ENCODE results near the gene PRPF18.

PRPF18 gene

DNA sequence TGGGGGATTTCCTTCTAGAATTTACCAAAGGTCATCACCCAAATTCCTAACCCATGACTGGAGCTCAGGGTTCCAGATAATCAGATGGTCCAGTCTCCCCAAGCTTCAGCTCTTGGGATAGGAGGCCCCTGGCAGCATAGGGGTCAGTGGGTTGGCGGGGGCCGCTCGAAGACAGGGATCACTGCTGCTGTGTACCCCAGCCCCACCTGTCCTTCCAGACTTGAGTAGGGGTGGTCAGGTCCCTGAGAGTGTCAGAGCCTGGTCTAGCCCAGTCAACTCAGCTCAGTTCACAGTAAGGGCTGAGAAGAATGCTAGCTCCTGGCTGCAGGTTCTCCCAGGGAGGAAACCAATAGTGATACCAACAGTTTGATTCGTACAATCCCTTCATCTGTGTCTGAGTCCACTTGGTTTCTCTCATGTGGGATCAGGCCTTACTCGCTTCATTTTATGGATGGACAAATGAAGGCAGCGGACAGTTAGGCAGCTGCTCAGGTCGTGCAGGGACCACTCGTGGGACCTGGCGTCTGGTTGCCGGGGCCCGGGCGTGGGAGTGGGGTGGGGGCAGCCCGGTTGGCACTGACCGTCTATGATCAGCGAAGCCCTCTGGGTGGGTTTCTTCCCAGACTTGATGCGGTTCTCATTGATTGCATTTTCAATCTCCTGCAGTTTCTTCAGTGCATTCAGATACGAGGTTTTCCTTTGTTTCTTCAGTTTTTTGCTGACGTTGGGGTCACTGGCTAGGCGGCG lies 78.9 kb downstream of the PRPF18 start:
- no peaks in the 10 kb centered on the region for H3K27me3 ChIP-seq (ENCODE audit: control insufficient read depth in 1 of 2, insufficient read depth in 2 of 2, low read length in 2 of 2)
- H3K4me3 ChIP-seq (ENCODE audit: low read length in 2 of 2): no peak overlapping the region
- no peaks in the 10 kb centered on the region for H3K9me3 ChIP-seq (ENCODE audit: control insufficient read depth in 2 of 2, low read length in 2 of 2)
- H3K4me1 ChIP-seq (ENCODE audit: control insufficient read depth, insufficient read depth, low read length): no peaks in the 10 kb centered on the region
- H3K36me3 ChIP-seq (ENCODE audit: control insufficient read depth in 2 of 2, insufficient read depth in 2 of 2, low read length in 2 of 2): peaks cover 38 to 48% of the 10 kb centered on the region in 2 donors
- no peak overlapping the region for H3K9ac ChIP-seq (ENCODE audit: low read length in 2 of 2)
- no peak overlapping the region for H3K27ac ChIP-seq (ENCODE audit: low read length)

GRCh38 chr10:13668126-13668525 lies 81.4 kb downstream of the PRPF18 start:
- H3K36me3 ChIP-seq (ENCODE audit: control insufficient read depth in 2 of 2, insufficient read depth in 2 of 2, low read length in 2 of 2): peaks cover 48 to 55% of the 10 kb centered on the region in 2 donors
- no peak overlapping the region for H3K9ac ChIP-seq (ENCODE audit: low read length in 2 of 2)
- no peak overlapping the region for H3K27ac ChIP-seq (ENCODE audit: low read length)
- no peaks in the 10 kb centered on the region for H3K27me3 ChIP-seq (ENCODE audit: control insufficient read depth in 1 of 2, insufficient read depth in 2 of 2, low read length in 2 of 2)
- H3K4me1 ChIP-seq (ENCODE audit: control insufficient read depth, insufficient read depth, low read length): no peaks in the 10 kb centered on the region
- no peaks in the 10 kb centered on the region for H3K9me3 ChIP-seq (ENCODE audit: control insufficient read depth in 2 of 2, low read length in 2 of 2)
- H3K4me3 ChIP-seq (ENCODE audit: low read length in 2 of 2): no peak overlapping the region

- peaks cover 51 to 54% of the 10 kb centered on the region in 2 donors for H3K36me3 ChIP-seq (ENCODE audit: control insufficient read depth in 2 of 2, insufficient read depth in 2 of 2, low read length in 2 of 2)
These were observed 82.6 kb downstream of the PRPF18 start for GRCh38 chr10:13669182-13669855.

DNA sequence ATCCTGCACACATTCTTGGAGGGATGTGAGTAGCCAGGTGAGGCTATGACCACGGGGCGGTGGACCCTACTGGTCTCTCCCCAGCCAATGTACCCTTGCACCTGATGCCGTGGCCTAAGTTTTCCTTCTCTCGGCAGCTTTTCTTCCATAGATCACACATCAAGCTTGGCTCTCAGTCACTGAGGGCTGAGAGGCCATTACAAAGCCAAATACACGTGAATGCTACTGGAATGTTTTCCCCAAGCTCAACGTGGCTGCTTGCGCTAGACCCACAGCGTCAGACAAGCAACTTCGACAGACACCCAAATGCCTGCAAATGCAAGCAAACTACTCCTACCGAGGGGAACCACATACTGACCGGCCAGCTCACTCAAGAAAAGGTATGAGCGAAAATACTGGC lies 83.1 kb downstream of the PRPF18 start:
- peaks cover 51 to 58% of the 10 kb centered on the region in 2 donors for H3K36me3 ChIP-seq (ENCODE audit: control insufficient read depth in 2 of 2, insufficient read depth in 2 of 2, low read length in 2 of 2)
- H3K27ac ChIP-seq (ENCODE audit: low read length): no peak overlapping the region

More at GRCh38 chr10:13669182-13669855, 82.6 kb downstream of the PRPF18 start:
- Histone ChIP-seq H3K4me1 (ENCODE audit: control insufficient read depth, insufficient read depth, low read length) (no peaks in the 10 kb centered on the region), H3K27ac (ENCODE audit: low read length) (no peak overlapping the region), H3K27me3 (ENCODE audit: control insufficient read depth in 1 of 2, insufficient read depth in 2 of 2, low read length in 2 of 2) (no peaks in the 10 kb centered on the region), H3K9ac (ENCODE audit: low read length in 2 of 2) (no peak overlapping the region), H3K4me3 (ENCODE audit: low read length in 2 of 2) (no peak overlapping the region), H3K9me3 (ENCODE audit: control insufficient read depth in 2 of 2, low read length in 2 of 2) (no peaks in the 10 kb centered on the region)

GRCh38 chr10:13670311-13670710 lies 83.5 kb downstream of the PRPF18 start:
- H3K4me3 ChIP-seq (ENCODE audit: low read length in 2 of 2): no peak overlapping the region
- no peaks in the 10 kb centered on the region for H3K9me3 ChIP-seq (ENCODE audit: control insufficient read depth in 2 of 2, low read length in 2 of 2)
- no peak overlapping the region for H3K9ac ChIP-seq (ENCODE audit: low read length in 2 of 2)
- H3K27ac ChIP-seq (ENCODE audit: low read length): no peak overlapping the region
- H3K4me1 ChIP-seq (ENCODE audit: control insufficient read depth, insufficient read depth, low read length): no peaks in the 10 kb centered on the region
- H3K27me3 ChIP-seq (ENCODE audit: control insufficient read depth in 1 of 2, insufficient read depth in 2 of 2, low read length in 2 of 2): no peaks in the 10 kb centered on the region
- H3K36me3 ChIP-seq (ENCODE audit: control insufficient read depth in 2 of 2, insufficient read depth in 2 of 2, low read length in 2 of 2): peaks cover 48 to 58% of the 10 kb centered on the region in 2 donors

More for the DNA sequence above, 83.1 kb downstream of the PRPF18 start:
- Histone ChIP-seq H3K4me1 (ENCODE audit: control insufficient read depth, insufficient read depth, low read length) (no peaks in the 10 kb centered on the region), H3K27me3 (ENCODE audit: control insufficient read depth in 1 of 2, insufficient read depth in 2 of 2, low read length in 2 of 2) (no peaks in the 10 kb centered on the region), H3K9me3 (ENCODE audit: control insufficient read depth in 2 of 2, low read length in 2 of 2) (no peaks in the 10 kb centered on the region), H3K4me3 (ENCODE audit: low read length in 2 of 2) (no peak overlapping the region), H3K9ac (ENCODE audit: low read length in 2 of 2) (no peak overlapping the region)

DNA sequence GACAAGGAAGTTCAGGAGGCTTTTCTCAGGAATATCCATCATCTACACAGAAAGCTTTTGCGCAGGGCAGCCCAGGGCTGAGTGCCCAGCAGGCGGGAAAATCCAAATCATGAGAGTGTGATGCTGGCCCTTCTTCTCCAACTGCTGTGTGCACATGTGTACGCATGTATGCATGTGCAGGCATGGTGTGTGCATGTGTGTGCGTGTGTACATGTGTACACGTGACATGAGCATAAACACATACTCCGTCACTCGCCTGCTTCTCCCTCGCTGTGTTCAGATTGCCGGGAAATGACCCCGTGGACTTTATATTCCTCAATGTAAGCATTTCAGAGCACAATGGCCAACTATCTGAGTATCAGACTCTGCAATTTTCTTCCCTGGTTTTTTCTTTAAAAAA lies 85.1 kb downstream of the PRPF18 start:
- Histone ChIP-seq H3K27me3 (ENCODE audit: control insufficient read depth in 1 of 2, insufficient read depth in 2 of 2, low read length in 2 of 2) (no peaks in the 10 kb centered on the region), H3K36me3 (ENCODE audit: control insufficient read depth in 2 of 2, insufficient read depth in 2 of 2, low read length in 2 of 2) (peaks cover 35 to 46% of the 10 kb centered on the region in 2 donors), H3K9ac (ENCODE audit: low read length in 2 of 2) (no peak overlapping the region), H3K9me3 (ENCODE audit: control insufficient read depth in 2 of 2, low read length in 2 of 2) (no peaks in the 10 kb centered on the region), H3K27ac (ENCODE audit: low read length) (no peak overlapping the region), H3K4me3 (ENCODE audit: low read length in 2 of 2) (no peak overlapping the region), H3K4me1 (ENCODE audit: control insufficient read depth, insufficient read depth, low read length) (no peaks in the 10 kb centered on the region)

DNA sequence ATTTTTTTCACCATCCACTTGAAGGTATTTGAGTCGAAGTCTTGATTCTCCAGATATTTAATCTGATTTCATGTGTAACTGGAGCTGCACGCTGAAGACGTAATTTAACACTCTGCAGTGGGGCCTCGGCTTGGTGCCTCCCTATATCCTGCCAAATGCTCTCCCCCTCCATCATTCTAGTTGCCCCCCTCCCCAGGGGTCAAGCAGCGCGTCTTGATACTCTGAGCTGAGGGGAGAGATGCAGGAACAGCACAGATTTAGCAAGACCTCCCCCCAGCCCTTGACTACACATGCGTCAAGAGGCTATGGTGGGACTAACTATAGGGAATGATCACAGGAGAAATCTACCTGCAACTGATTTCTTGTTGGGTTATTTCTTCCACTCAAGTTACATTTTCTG lies 85.8 kb downstream of the PRPF18 start:
- no peaks in the 10 kb centered on the region for H3K27me3 ChIP-seq (ENCODE audit: control insufficient read depth in 1 of 2, insufficient read depth in 2 of 2, low read length in 2 of 2)
- H3K36me3 ChIP-seq (ENCODE audit: control insufficient read depth in 2 of 2, insufficient read depth in 2 of 2, low read length in 2 of 2): peaks cover 34 to 41% of the 10 kb centered on the region in 2 donors
- H3K27ac ChIP-seq (ENCODE audit: low read length): no peak overlapping the region
- H3K9me3 ChIP-seq (ENCODE audit: control insufficient read depth in 2 of 2, low read length in 2 of 2): no peaks in the 10 kb centered on the region
- no peaks in the 10 kb centered on the region for H3K4me1 ChIP-seq (ENCODE audit: control insufficient read depth, insufficient read depth, low read length)
- no peak overlapping the region for H3K9ac ChIP-seq (ENCODE audit: low read length in 2 of 2)
- no peak overlapping the region for H3K4me3 ChIP-seq (ENCODE audit: low read length in 2 of 2)

DNA sequence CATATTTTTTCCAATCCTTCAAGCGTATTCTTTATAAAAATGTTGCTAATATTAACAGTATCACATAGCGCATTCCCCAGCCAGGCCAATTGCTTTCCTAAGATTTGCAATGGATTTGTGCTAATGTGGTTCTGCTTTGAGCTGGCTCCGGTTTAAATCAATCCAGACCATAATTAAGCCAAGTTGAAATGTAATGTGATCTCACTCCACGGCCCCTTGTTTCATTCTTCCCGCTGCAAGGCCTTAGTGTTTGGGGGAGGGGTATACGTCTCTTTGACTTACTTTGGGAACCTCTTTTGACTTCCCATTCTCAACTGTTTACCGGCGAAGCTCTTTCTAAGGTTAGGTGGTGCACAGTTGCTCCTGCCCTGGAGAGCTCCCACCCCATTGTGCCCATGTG lies 86.4 kb downstream of the PRPF18 start:
- H3K27me3 ChIP-seq (ENCODE audit: control insufficient read depth in 1 of 2, insufficient read depth in 2 of 2, low read length in 2 of 2): no peaks in the 10 kb centered on the region
- peaks cover 31 to 37% of the 10 kb centered on the region in 2 donors for H3K36me3 ChIP-seq (ENCODE audit: control insufficient read depth in 2 of 2, insufficient read depth in 2 of 2, low read length in 2 of 2)
- no peak overlapping the region for H3K4me3 ChIP-seq (ENCODE audit: low read length in 2 of 2)
- no peaks in the 10 kb centered on the region for H3K4me1 ChIP-seq (ENCODE audit: control insufficient read depth, insufficient read depth, low read length)
- no peaks in the 10 kb centered on the region for H3K9me3 ChIP-seq (ENCODE audit: control insufficient read depth in 2 of 2, low read length in 2 of 2)
- H3K27ac ChIP-seq (ENCODE audit: low read length): no peak overlapping the region
- no peak overlapping the region for H3K9ac ChIP-seq (ENCODE audit: low read length in 2 of 2)

DNA sequence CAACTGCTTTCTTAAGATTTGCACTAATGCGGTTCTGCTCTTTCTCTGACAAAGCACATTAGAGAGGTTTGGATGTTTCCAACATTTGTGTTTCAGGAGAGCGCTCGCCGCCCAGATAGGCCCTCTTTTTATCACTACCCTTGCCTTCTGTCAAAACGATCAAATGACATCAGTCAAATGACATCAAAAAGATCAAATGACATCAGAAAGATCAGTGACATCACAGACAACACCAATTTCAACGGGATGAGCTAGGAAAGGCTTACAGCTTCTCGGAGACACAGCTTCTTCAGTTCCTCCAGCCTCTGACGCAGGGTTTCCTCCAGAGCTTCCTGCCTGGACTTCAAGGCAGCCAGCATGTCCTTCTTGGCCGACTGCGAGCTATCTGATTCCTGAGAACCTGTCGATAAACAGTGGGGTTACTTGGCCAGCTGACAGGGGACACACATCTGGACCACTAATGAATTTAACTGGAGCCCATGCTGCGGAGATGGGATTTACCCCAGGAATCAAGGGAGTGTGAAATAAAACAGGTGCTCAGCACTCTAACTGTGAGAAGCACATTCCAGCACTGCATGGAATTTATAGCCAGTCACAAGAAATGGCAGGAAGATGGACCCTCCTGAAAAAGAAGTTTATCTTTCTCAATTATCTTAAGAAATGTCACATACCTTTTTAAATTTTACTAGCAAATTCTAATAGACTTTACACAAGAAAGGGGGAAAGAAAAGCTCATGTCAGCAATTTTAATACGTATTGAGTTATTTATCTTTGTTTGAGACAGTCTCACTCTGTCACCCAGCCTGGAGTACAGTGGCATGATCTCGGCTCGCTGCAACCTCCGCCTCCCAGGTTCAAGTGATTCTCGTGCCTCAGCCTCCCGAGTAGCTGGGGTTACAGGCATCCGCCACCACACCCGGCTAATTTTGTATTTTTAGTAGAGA lies 88.2 kb downstream of the PRPF18 start:
- Histone ChIP-seq H3K9ac (ENCODE audit: low read length in 2 of 2) (no peak overlapping the region), H3K27me3 (ENCODE audit: control insufficient read depth in 1 of 2, insufficient read depth in 2 of 2, low read length in 2 of 2) (no peaks in the 10 kb centered on the region), H3K27ac (ENCODE audit: low read length) (no peak overlapping the region), H3K9me3 (ENCODE audit: control insufficient read depth in 2 of 2, low read length in 2 of 2) (no peaks in the 10 kb centered on the region), H3K36me3 (ENCODE audit: control insufficient read depth in 2 of 2, insufficient read depth in 2 of 2, low read length in 2 of 2) (peaks cover 24 to 27% of the 10 kb centered on the region in 2 donors), H3K4me1 (ENCODE audit: control insufficient read depth, insufficient read depth, low read length) (no peaks in the 10 kb centered on the region), H3K4me3 (ENCODE audit: low read length in 2 of 2) (no peak overlapping the region)

DNA sequence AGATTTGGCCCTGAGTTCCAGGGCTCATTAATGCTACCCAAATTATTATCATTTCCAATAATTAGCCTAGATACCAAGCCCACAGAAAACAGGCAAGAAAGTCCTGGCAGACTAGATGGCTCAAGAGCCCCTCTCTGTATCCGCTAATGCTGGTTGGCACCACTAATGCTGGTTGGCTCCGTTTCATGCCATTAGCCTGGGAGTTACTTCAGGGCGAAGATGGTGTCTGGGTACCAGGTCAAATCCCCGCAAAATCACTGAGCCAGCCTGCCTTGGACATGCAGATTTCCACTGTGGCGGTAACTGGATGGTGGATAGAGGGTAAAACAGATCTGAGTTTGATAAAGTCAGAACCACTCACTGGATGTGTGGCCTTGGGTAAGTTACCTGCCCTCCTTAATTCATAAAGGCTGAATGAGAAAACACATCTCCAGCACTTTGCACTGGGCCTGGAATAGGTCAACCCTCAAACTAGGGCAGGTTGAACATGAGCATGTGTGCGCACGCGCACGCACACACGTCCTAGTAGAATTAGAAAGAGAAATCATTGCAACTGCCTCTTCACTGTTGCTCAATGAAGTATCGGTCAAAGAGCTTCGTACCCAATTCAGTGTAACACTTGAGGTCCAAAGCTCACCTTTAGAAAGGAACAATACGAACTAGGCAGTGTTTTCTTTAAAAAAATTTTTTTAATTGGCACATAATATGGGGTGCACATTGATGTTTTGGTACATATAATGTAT lies 91.5 kb downstream of the PRPF18 start:
- H3K9me3 ChIP-seq (ENCODE audit: control insufficient read depth in 2 of 2, low read length in 2 of 2): no peaks in the 10 kb centered on the region
- H3K9ac ChIP-seq (ENCODE audit: low read length in 2 of 2): no peak overlapping the region
- H3K27me3 ChIP-seq (ENCODE audit: control insufficient read depth in 1 of 2, insufficient read depth in 2 of 2, low read length in 2 of 2): no peaks in the 10 kb centered on the region
- peaks cover 13 to 14% of the 10 kb centered on the region in 2 donors for H3K36me3 ChIP-seq (ENCODE audit: control insufficient read depth in 2 of 2, insufficient read depth in 2 of 2, low read length in 2 of 2)
- H3K4me1 ChIP-seq (ENCODE audit: control insufficient read depth, insufficient read depth, low read length): peaks cover 2% of the 10 kb centered on the region
- H3K4me3 ChIP-seq (ENCODE audit: low read length in 2 of 2): no peak overlapping the region
- no peak overlapping the region for H3K27ac ChIP-seq (ENCODE audit: low read length)

All from stomach smooth muscle (tissue), 2 donors.